HG03521 (cell line): ENCODE data around the gene CENPX.
"Not testable (repeated sequence)": the region's sequence is repeated elsewhere in the genome, so short reads cannot be mapped to it uniquely, and the experiment has no call there.

Source experiments
- ATAC-seq: cut with Tn5 transposase; IDR thresholded peaks from one replicate; pipeline ENCODE4 v1.9.1; 2021; ENCODE audit warnings: mild to moderate bottlenecking, moderate library complexity; ENCODE audit not compliant: unreplicated experiment

Gene CENPX

GRCh38 chr17:82039695-82040299 lies 17.1 kb upstream of the CENPX start:
- no peak for ATAC-seq

GRCh38 chr17:82038796-82039409 lies 16.2 kb upstream of the CENPX start:
- not testable (repeated sequence) for ATAC-seq

- ATAC-seq: no peak
These were observed 15.2 kb upstream of the CENPX start for GRCh38 chr17:82037889-82038195.

- peak; percentile 89 for ATAC-seq
These were observed 14.6 kb upstream of the CENPX start, which contains the start of gene DCXR for GRCh38 chr17:82037092-82037888. TSS of gene DCXR (minus strand) at chr17:82037697. CDS start at chr17:82037682, 15 bp downstream.

- ATAC-seq: peak; percentile 2
These were observed 14.0 kb upstream of the CENPX start for GRCh38 chr17:82036634-82037091.

GRCh38 chr17:82035956-82036633 lies 13.4 kb upstream of the CENPX start:
- no peak for ATAC-seq

GRCh38 chr17:82035488-82035887 lies 12.8 kb upstream of the CENPX start:
- no peak for ATAC-seq

- no peak for ATAC-seq
These were observed 11.8 kb upstream of the CENPX start for GRCh38 chr17:82034371-82035011.

GRCh38 chr17:82033359-82034085 lies 10.8 kb upstream of the CENPX start:
- no peak for ATAC-seq

GRCh38 chr17:82031885-82032627 lies 9.4 kb upstream of the CENPX start:
- ATAC-seq: no peak

GRCh38 chr17:82031303-82031884 lies 8.7 kb upstream of the CENPX start, which contains the start of gene RAC3:
TSS of gene RAC3 (plus strand) at chr17:82031678. CDS start at chr17:82031762, 84 bp downstream.
- no peak for ATAC-seq

GRCh38 chr17:82030470-82031302 lies 8.0 kb upstream of the CENPX start:
- no peak for ATAC-seq

- ATAC-seq: no peak
These were observed 7.4 kb upstream of the CENPX start for GRCh38 chr17:82029990-82030469.

GRCh38 chr17:82029391-82029790 lies 6.7 kb upstream of the CENPX start:
- ATAC-seq: no peak

GRCh38 chr17:82028966-82029365 lies 6.3 kb upstream of the CENPX start:
- no peak for ATAC-seq

GRCh38 chr17:82028246-82028645 lies 5.6 kb upstream of the CENPX start:
- ATAC-seq: no peak

- no peak for ATAC-seq
These were observed 2.9 kb upstream of the CENPX start for GRCh38 chr17:82025401-82026107.
